HEK293T (cell line): Measurements from ENCODE around the gene NAALADL2.
"Not testable (repeated sequence)": the region's sequence is repeated elsewhere in the genome, so short reads cannot be mapped to it uniquely, and the experiment has no call there.

Experiments
- CTCF ChIA-PET: fragments of 350-600 bp; formaldehyde crosslinking; extraction: SDS; loops from one replicate; lab custom pipeline; 2021; ENCODE audit warnings: antibody characterized with exemption, inconsistent platforms; lab: Yijun Ruan, JAX
- POLR2A ChIA-PET: fragments of 350-600 bp; formaldehyde crosslinking; extraction: SDS; loops from one replicate; lab custom pipeline; 2020; ENCODE audit warnings: antibody characterized with exemption, inconsistent platforms; lab: Yijun Ruan, JAX
- DNase-seq: peaks from one replicate; pipeline ENCODE4 v3.0.0; 2012; ENCODE audit warnings: mixed read lengths; ENCODE audit errors: extremely low spot score
- ARNT ChIP-seq: fragments of 450-650 bp; IDR thresholded peaks from 2 replicates; pipeline ENCODE4 v1.6.1; 2017; ENCODE audit warnings: mild to moderate bottlenecking
- BHLHE40 ChIP-seq: fragments of 450-650 bp; IDR thresholded peaks from 2 replicates; pipeline ENCODE4 v1.6.1; 2016; ENCODE audit warnings: mild to moderate bottlenecking, moderate library complexity, borderline replicate concordance
- CTBP1 ChIP-seq: fragments of 450-650 bp; IDR thresholded peaks from 2 replicates; pipeline ENCODE4 v1.6.1; 2016; ENCODE audit warnings: borderline replicate concordance
- ELF4 ChIP-seq: fragments of 450-650 bp; IDR thresholded peaks from 2 replicates; pipeline ENCODE4 v1.6.1; 2017; ENCODE audit warnings: antibody characterized with exemption
- FOXA1 ChIP-seq: fragments of 450-650 bp; IDR thresholded peaks from 2 replicates; pipeline ENCODE4 v1.6.1; 2016; ENCODE audit warnings: mild to moderate bottlenecking
- FOXK2 ChIP-seq: fragments of 450-650 bp; IDR thresholded peaks from 2 replicates; pipeline ENCODE4 v1.6.1; 2016; ENCODE audit warnings: mild to moderate bottlenecking
- FOXM1 ChIP-seq: fragments of 450-650 bp; IDR thresholded peaks from 2 replicates; pipeline ENCODE4 v1.6.1; 2017; ENCODE audit warnings: mild to moderate bottlenecking, borderline replicate concordance
- HDGF ChIP-seq: fragments of 450-650 bp; IDR thresholded peaks from 2 replicates; pipeline ENCODE4 v1.6.1; 2017; ENCODE audit warnings: antibody characterized with exemption, borderline replicate concordance
- L3MBTL2 ChIP-seq: fragments of 450-650 bp; conservative IDR thresholded peaks from 2 replicates; pipeline ENCODE4 v1.6.1; 2016; ENCODE audit warnings: mild to moderate bottlenecking
- LEF1 ChIP-seq: fragments of 450-650 bp; IDR thresholded peaks from 2 replicates; pipeline ENCODE4 v1.6.1; 2017; ENCODE audit warnings: mild to moderate bottlenecking, borderline replicate concordance
- NFRKB ChIP-seq: fragments of 450-650 bp; IDR thresholded peaks from 2 replicates; pipeline ENCODE4 v1.6.1; 2016; ENCODE audit warnings: mild to moderate bottlenecking, moderate library complexity
- SP1 ChIP-seq: fragments of 450-650 bp; IDR thresholded peaks from 2 replicates; pipeline ENCODE4 v1.6.1; 2017
- SUZ12 ChIP-seq: fragments of 450-650 bp; IDR thresholded peaks from 2 replicates; pipeline ENCODE4 v1.6.1; 2016; ENCODE audit warnings: mild to moderate bottlenecking
- TARDBP ChIP-seq: fragments of 450-650 bp; IDR thresholded peaks from 2 replicates; pipeline ENCODE4 v1.6.1; 2016
- ZNF384 ChIP-seq: fragments of 450-650 bp; IDR thresholded peaks from 2 replicates; pipeline ENCODE4 v1.6.1; 2016
- TF ChIP-seq, protein P1 (sequence below): fragments of 450-650 bp; IDR thresholded peaks from 2 replicates; pipeline ENCODE4 v1.6.1; 2016

The NAALADL2 gene

DNA sequence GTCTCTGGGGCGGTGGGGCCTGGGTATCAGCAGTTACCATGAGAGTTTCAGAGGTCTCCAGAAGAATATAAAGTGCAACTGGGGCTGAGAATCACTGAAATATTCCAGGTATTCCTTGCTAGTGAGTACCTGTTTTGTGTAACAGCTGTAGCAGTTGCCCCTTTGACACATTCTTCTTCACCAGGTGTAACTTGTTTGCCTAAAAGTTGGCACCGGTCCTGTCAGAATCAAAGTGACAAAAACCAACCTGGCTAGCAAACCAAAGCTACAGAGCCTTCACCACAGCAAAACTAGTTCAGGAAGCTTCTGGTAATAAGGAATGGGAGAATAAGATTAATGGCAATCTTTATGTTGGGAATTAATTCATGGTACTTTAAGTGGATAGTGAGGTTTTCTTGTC lies 296.0 kb downstream of the NAALADL2 start:
- ChIA-PET POLR2A (no interaction called here), CTCF (no interaction called here)
- no peak for DNase-seq
- no peak for TF ChIP-seq ARNT
- no peak for TF ChIP-seq SP1
- no peak for TF ChIP-seq ELF4
- no peak for TF ChIP-seq CTBP1
- no peak for TF ChIP-seq NFRKB
- no peak for TF ChIP-seq BHLHE40
- TF ChIP-seq FOXK2, result no peak
- no peak for TF ChIP-seq TARDBP
- no peak for TF ChIP-seq SUZ12
- TF ChIP-seq L3MBTL2, result no peak
- no peak for TF ChIP-seq HDGF
- TF ChIP-seq, protein P1, sequence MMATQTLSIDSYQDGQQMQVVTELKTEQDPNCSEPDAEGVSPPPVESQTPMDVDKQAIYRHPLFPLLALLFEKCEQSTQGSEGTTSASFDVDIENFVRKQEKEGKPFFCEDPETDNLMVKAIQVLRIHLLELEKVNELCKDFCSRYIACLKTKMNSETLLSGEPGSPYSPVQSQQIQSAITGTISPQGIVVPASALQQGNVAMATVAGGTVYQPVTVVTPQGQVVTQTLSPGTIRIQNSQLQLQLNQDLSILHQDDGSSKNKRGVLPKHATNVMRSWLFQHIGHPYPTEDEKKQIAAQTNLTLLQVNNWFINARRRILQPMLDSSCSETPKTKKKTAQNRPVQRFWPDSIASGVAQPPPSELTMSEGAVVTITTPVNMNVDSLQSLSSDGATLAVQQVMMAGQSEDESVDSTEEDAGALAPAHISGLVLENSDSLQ, result no peak
- no peak for TF ChIP-seq LEF1
- TF ChIP-seq FOXM1, result no peak
- TF ChIP-seq ZNF384, result no peak
- no peak for TF ChIP-seq FOXA1

DNA sequence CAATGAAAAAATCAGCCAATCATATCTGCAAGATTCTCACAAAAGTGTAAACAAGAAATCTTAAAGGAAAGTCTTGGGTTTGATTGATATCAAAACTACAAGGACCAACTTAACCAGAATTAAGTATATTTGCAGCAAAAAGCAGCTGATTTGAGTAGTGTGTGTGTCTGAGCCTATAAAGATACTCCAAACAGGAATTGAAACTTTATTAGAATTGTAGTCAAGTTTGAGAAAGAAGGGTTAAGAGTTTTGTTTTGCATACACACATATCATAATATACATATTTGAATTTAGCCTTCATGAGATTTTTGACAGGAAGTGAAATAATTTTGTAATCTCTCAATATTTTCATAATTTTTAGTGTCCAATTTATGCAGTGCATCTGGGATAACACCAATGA lies 300.1 kb downstream of the NAALADL2 start:
- POLR2A ChIA-PET, result no interaction called here
- DNase-seq, result no peak
- CTCF ChIA-PET, result no interaction called here
- TF ChIP-seq L3MBTL2, result no peak
- no peak for TF ChIP-seq BHLHE40
- no peak for TF ChIP-seq ARNT
- TF ChIP-seq ELF4, result no peak
- no peak for TF ChIP-seq NFRKB

DNA sequence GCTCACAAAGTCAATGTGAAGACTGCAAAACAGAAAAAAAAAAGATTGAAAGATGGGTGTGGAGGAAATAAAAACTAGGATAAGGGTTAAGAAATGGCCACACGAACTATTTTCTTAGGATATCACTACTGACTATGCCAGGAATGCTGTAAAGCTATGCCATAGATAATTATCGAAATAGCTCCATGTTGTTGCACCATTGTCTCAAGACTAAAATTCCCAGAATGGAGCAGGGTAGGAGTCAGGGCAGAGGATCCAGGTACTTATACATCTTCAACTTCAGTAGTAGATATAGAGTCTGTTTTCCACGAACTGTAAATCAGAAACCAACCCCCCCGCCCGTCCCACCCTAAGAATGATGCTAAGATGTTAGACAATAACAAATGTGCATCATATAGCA lies 302.2 kb downstream of the NAALADL2 start:
- ChIA-PET POLR2A (no interaction called here), CTCF (no interaction called here)
- no peak for DNase-seq
- TF ChIP-seq ARNT (no peak), ELF4 (no peak), FOXM1 (no peak), CTBP1 (no peak), FOXA1 (no peak), SP1 (no peak), NFRKB (no peak), ZNF384 (no peak)

- DNase-seq, result no peak
- TF ChIP-seq TARDBP (no peak), ZNF384 (no peak), FOXA1 (no peak), CTBP1 (no peak), SP1 (no peak), ELF4 (no peak), ARNT (no peak), FOXK2 (no peak), FOXM1 (no peak), NFRKB (no peak), HDGF (no peak)
- TF ChIP-seq, protein P1, result no peak
Measured at GRCh38 chr3:175163686-175164085, 304.6 kb downstream of the NAALADL2 start.

DNA sequence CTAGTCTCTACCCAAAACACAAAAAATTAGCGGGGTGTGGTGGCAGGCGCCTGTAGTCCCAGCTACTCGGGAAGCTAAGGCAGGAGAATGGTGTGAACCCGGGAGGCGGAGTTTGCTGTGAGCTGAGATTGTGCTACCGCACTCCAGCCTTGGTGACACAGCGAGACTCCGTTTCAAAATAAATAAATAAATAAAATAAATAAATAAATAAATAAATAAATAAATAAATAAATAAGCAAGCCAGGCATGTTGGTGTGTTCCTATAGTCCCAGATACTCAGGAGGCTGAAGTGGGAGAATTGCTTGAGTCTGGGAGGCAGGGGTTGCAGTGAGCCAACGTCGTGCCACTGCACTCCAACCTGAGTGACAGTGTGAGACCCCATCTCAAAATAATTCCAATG lies 314.0 kb downstream of the NAALADL2 start:
- POLR2A ChIA-PET, CTCF ChIA-PET, DNase-seq: not testable (repeated sequence)

More at GRCh38 chr3:175163686-175164085, 304.6 kb downstream of the NAALADL2 start:
- ChIA-PET POLR2A (no interaction called here), CTCF (no interaction called here)

GRCh38 chr3:175176556-175176955 lies 317.4 kb downstream of the NAALADL2 start:
- CTCF ChIA-PET, result no interaction called here
- TF ChIP-seq TARDBP (no peak), NFRKB (no peak), FOXM1 (no peak), ARNT (no peak), ZNF384 (no peak), BHLHE40 (no peak), FOXA1 (no peak), L3MBTL2 (no peak), SUZ12 (no peak), CTBP1 (no peak), ELF4 (no peak), HDGF (no peak), FOXK2 (no peak), LEF1 (no peak), SP1 (no peak)
- TF ChIP-seq, protein P1, result no peak
- POLR2A ChIA-PET, result no interaction called here
- DNase-seq, result no peak

GRCh38 chr3:175179055-175179454 lies 319.9 kb downstream of the NAALADL2 start:
- no peak for DNase-seq
- ChIA-PET POLR2A (no interaction called here), CTCF (no interaction called here)
- TF ChIP-seq L3MBTL2 (no peak), TARDBP (no peak), FOXM1 (no peak), CTBP1 (no peak), LEF1 (no peak)
